ENCODE measurements around the gene SERPINA12.

Gene SERPINA12

DNA sequence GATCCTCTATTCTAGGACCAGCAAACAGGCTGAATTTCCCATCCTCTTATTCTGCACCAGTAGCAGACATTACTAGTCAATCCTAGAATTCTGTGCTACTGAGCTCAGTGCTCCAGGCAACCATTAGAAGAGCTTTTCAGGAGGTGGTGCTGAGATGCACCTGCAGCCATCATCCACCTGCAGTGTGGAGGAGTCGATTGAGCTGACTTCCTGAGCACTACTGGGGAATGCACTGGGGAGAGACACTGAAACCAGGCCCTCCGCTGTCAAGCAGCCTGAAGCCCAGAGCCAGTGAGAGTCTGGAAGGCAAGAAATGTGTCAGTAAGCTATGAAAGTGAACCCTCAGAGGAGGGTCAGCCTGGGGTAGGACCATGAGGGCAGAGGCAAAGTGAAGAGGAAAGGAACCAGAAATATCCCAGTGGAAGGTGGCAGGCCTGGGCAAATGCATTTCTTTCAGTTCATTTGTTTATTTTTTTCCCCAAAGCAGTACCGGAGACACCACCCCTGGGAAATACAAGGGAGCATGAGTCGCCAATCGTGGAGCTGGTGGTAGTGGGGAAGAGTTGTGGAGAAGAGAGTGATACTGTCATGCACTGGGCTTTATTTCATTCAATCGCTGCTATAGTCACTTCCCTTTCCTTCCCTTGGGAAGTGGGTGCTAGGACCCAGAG, 28.9 kb upstream of the SERPINA12 start:
- TF ChIP-seq, protein P1, sequence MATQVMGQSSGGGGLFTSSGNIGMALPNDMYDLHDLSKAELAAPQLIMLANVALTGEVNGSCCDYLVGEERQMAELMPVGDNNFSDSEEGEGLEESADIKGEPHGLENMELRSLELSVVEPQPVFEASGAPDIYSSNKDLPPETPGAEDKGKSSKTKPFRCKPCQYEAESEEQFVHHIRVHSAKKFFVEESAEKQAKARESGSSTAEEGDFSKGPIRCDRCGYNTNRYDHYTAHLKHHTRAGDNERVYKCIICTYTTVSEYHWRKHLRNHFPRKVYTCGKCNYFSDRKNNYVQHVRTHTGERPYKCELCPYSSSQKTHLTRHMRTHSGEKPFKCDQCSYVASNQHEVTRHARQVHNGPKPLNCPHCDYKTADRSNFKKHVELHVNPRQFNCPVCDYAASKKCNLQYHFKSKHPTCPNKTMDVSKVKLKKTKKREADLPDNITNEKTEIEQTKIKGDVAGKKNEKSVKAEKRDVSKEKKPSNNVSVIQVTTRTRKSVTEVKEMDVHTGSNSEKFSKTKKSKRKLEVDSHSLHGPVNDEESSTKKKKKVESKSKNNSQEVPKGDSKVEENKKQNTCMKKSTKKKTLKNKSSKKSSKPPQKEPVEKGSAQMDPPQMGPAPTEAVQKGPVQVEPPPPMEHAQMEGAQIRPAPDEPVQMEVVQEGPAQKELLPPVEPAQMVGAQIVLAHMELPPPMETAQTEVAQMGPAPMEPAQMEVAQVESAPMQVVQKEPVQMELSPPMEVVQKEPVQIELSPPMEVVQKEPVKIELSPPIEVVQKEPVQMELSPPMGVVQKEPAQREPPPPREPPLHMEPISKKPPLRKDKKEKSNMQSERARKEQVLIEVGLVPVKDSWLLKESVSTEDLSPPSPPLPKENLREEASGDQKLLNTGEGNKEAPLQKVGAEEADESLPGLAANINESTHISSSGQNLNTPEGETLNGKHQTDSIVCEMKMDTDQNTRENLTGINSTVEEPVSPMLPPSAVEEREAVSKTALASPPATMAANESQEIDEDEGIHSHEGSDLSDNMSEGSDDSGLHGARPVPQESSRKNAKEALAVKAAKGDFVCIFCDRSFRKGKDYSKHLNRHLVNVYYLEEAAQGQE (IDR thresholded peaks at IDR 0.05; ENCODE audit: insufficient read depth in 1 of 2, low read depth in 2 of 2, low read length in 2 of 2), result no peak
- no peak for TF ChIP-seq SIN3A (IDR thresholded peaks at IDR 0.05; ENCODE audit: borderline replicate concordance, insufficient read depth, low read length)
- no peak for TF ChIP-seq FOXP2 (optimal IDR thresholded peaks at IDR 0.05; ENCODE audit: borderline replicate concordance, extremely low read depth, extremely low read length, insufficient read depth)
- no peak for TF ChIP-seq TAF1 (IDR thresholded peaks at IDR 0.05; ENCODE audit: borderline replicate concordance, insufficient read depth, low read length)
- no peak for TF ChIP-seq POLR2AphosphoS5 (IDR thresholded peaks at IDR 0.05; ENCODE audit: low read depth, low read length)

GRCh38 chr14:94536836-94537235, 27.6 kb upstream of the SERPINA12 start:
- TF ChIP-seq TAF1 (IDR thresholded peaks at IDR 0.05; ENCODE audit: borderline replicate concordance, insufficient read depth, low read length) (no peak), FOXP2 (optimal IDR thresholded peaks at IDR 0.05; ENCODE audit: borderline replicate concordance, extremely low read depth, extremely low read length, insufficient read depth) (no peak), POLR2AphosphoS5 (IDR thresholded peaks at IDR 0.05; ENCODE audit: low read depth, low read length) (no peak), SIN3A (IDR thresholded peaks at IDR 0.05; ENCODE audit: borderline replicate concordance, insufficient read depth, low read length) (no peak)
- TF ChIP-seq, protein P1 (IDR thresholded peaks at IDR 0.05; ENCODE audit: insufficient read depth in 1 of 2, low read depth in 2 of 2, low read length in 2 of 2), result no peak

GRCh38 chr14:94535506-94535905, 26.2 kb upstream of the SERPINA12 start:
- TF ChIP-seq TAF1 (IDR thresholded peaks at IDR 0.05; ENCODE audit: borderline replicate concordance, insufficient read depth, low read length), result no peak

GRCh38 chr14:94532447-94532846, 23.2 kb upstream of the SERPINA12 start:
- TF ChIP-seq TAF1 (IDR thresholded peaks at IDR 0.05; ENCODE audit: borderline replicate concordance, insufficient read depth, low read length) (no peak), SIN3A (IDR thresholded peaks at IDR 0.05; ENCODE audit: borderline replicate concordance, insufficient read depth, low read length) (no peak), FOXP2 (optimal IDR thresholded peaks at IDR 0.05; ENCODE audit: borderline replicate concordance, extremely low read depth, extremely low read length, insufficient read depth) (no peak), POLR2AphosphoS5 (IDR thresholded peaks at IDR 0.05; ENCODE audit: low read depth, low read length) (no peak)
- TF ChIP-seq, protein P1 (IDR thresholded peaks at IDR 0.05; ENCODE audit: insufficient read depth in 1 of 2, low read depth in 2 of 2, low read length in 2 of 2), result no peak

GRCh38 chr14:94531187-94531586, 21.9 kb upstream of the SERPINA12 start:
- no peak for TF ChIP-seq FOXP2 (optimal IDR thresholded peaks at IDR 0.05; ENCODE audit: borderline replicate concordance, extremely low read depth, extremely low read length, insufficient read depth)
- TF ChIP-seq, protein P1 (IDR thresholded peaks at IDR 0.05; ENCODE audit: insufficient read depth in 1 of 2, low read depth in 2 of 2, low read length in 2 of 2), result no peak
- no peak for TF ChIP-seq POLR2AphosphoS5 (IDR thresholded peaks at IDR 0.05; ENCODE audit: low read depth, low read length)
- TF ChIP-seq SIN3A (IDR thresholded peaks at IDR 0.05; ENCODE audit: borderline replicate concordance, insufficient read depth, low read length), result no peak
- no peak for TF ChIP-seq TAF1 (IDR thresholded peaks at IDR 0.05; ENCODE audit: borderline replicate concordance, insufficient read depth, low read length)
